GM19193 (cell line): ENCODE measurements around the gene FGGY.

ENCODE experiments used
- POLR2A ChIP-seq: IDR thresholded peaks from 4 replicates; pipeline ENCODE4 v1.6.1; 2011; ENCODE audit not compliant: insufficient read depth, insufficient read length; ENCODE audit errors: extremely low read depth

Gene FGGY

DNA sequence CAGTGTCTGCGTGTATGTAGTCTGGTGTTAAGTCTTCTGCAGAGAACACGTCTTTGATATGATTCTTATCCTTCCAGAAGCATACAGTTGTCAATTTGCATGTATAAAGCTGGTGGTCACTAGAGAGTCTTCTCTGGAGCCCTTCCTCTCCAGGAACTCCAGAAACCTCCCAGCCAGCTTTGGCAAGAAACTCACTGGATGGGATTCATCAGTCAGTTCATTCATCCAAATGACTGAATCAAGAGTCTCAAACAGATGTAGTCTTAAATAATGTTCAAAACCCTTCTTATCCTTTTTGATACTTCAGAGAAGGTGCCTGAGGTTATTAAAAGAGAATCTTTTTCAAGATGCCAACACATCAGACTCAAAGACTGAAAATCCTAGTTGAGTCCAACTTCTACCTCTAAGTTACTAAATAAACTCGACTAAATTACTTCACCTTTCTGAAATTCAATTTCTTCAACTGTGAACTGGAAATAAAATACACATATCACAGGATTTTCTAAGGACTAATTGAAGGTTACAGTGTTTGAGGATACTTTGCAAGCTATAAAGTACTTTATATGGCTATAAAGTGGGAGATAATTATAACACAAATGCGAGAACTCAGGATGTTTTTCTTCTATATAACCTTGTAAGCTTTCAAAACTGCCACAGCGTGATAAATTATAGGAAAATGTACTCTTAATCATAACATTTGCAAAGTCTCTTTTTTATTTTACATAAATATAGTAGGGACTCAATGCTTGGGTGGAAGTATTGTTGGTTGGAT, 252.4 kb downstream of the FGGY start:
- TF ChIP-seq POLR2A, result no peak

DNA sequence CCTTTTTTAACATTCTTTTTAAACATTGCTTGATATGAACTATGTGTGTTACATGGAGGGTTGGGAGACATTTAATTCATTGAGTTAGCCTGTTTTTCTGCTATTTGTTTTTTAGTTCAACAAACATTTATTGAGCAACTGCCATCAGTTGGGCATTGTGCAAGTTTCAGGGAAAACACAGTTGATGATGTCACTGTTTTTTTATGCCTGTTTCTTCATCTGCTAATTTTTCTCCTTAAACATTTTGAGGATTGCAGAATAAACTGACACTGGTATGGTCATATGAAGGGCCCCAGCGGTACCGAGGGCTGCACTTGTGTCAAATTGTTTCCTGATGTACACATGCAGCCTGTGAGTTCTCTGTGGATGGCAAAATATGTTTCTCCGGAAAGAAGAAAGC, 253.0 kb downstream of the FGGY start:
- no peak for TF ChIP-seq POLR2A

DNA sequence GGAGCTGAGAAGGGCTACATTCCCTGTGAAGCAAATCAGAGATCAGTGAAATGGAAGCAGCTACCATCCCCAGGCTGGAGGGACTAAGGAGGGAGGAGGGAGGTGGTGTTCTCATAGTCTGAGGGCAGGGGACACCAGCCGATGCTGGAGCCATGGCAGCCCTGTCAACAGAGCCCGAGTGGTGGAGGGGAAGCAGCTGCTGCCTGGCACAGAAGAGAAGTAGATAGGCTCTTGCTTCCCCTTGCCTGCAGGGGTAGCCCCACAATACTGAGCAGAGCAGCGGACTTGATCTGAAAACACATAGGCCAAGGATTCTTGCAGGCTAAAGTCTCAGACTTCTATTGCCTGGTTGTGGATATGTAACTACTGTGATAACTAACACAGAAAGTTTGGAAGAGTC, 255.1 kb downstream of the FGGY start:
- no peak for TF ChIP-seq POLR2A

DNA sequence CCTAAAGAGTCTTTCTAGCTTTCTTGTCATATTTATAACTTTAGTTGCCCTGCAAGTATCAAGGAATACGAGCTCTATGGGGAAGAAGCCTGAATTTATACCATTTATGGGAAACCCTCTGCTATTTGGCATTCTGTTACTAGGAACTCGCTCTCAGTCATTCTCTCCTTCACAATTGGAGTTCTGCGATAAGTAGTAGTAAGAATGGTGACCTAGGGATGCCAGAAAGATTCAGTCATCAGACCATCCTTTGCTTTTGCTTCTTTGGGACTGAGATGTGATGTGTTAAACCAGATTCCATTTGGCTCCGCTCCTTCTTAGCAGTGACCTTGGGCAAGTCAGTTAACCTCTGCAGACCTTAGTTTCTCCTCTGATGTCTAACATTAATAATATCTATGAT, 256.5 kb downstream of the FGGY start:
- TF ChIP-seq POLR2A, result no peak

DNA sequence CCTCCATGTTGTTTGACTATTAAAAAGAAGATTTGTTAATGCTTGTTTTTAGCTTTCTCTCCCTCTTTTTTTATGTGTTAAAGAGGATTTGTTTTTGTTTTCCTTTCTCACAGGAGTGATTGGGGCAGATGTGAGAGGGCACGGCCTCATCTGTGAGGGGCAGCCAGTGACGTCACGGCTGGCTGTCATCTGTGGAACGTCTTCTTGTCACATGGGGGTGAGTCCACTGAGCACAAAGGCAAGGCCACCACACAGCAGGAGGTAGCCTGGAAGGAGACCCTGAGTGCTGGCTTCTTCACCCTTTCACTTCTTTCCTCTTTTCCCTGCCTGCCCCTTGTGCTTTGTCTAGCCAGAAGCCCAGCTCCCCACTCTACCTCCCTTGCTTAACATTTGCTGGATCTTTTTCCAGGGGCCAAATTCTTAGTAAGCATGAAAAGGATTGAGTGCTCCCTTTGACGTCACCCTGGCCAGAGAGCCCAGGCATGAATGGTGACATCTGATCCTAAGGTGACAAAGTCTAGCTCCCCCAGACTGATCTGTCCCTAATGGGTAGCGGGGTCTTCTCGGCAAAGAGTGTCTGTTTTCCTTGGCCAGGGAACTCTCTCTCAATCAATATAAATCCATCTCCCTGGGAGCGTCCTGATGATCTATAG, 257.2 kb downstream of the FGGY start:
- TF ChIP-seq POLR2A, result no peak

DNA sequence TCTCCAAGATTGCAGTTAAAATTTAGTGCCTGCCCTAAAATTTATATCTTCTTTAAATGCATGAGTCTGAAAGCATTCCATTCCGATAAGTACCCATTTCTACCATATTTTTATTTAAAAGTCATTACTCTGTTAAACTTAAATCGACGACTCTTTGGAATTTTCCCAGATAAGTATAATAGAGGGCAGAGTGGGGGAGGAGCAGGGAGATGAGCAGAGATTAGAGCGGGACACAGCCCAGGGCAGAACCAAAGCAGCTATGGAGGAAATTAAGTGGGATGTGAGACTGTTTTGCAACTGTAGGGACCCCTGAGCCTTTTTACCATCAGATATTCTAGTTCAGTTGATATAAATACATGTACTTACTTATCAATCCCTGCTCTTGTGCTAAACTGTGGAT, 257.9 kb downstream of the FGGY start:
- no peak for TF ChIP-seq POLR2A

DNA sequence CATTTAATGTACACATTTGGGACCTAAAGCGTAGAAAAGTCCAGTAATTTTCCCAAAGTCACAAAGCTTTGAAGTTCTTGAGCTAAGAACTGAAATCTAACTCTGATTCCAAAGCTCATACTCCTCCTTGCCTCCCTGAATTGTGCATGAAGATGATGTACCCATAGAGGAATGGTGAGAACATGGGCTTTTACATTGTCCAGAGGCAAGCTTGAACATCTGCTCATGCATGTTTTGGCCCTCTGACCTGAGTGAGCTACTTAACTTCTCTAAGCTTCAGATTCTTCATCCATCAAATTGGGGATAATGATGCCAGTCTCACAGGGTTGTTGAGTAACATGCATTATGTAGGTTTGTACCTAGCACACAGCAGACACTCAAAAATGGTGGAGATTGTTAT, 259.5 kb downstream of the FGGY start:
- TF ChIP-seq POLR2A, result no peak

DNA sequence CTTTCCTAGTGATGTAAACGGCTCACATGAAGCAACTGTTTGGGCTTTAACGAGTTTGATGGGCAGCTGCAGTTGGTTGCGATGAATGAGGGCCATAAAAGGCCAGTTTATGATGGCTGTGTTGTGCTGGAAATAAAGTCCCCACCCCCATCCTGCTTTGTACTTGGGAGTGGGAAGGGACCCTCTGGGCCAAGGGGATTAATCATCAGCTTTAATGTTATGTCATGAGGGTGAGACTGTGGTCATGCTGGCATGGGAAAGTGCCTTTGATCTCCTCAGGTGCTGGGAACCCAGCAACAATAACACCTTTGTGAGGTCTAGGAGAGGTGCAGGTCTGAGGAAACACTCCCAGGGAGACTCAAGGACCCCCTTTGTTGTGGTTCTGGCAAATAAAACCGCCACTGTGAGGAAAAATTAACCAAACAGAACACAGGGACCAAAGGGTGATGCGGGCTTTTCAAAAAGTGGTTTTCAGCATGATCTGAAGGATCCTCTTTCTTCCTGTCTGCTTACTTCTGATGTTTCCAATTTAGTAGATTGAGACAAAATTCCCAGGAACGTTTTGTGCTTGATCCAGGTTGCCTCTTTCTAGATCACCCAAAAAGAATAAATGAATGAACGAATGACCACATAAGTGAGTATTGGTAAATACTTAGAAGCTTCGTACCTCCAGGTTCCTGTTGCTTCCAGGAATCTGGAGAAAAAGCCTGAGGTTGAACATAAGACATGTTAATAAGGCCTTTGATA, 260.1 kb downstream of the FGGY start:
- TF ChIP-seq POLR2A, result no peak

DNA sequence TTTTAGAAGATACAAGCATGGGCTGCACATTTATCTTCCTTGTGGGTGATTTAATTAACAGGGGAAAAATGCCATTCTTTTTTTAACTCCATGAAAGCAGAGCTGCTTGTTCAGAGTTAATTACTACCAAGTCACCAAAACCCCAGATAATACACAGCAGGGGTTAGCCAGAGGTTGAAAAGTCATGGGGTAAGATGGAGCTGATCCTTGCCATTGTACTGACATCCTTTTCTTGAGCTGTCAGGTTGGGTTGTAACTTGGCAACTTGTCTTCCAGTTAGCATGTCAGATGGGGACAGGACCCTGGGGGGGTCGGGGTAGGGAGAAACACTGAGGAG, 260.6 kb downstream of the FGGY start:
- no peak for TF ChIP-seq POLR2A

DNA sequence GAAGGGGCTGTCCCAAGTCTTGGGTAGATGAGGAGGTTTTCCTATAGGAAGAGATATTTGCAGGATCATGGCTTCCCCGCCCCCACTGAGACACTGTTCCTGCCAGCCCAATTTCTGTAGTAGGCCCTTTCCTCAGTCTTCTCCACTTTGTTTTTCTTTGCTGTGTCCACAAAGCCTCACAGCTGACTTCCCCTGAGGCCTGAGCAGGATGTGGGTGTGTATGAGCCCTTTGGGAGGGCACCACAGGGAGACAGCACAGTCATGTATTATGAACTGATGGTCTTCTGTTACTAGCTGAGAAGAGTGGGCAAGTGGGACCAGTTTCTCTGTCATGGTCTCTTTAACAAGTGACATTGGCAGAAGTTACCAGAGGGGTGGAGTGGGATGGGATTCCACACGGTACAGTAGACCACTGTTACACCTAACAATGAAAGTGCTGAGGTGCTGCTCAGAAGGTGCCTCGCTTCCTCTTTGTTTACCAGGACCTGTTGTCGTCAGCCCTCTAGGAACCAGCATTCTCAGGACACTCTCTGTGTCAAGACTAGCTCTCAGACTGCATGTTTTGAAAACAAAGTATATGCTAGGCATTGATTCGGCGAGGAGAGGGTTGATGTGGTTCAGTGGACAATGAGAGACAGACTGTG, 264.0 kb downstream of the FGGY start:
- no peak for TF ChIP-seq POLR2A

DNA sequence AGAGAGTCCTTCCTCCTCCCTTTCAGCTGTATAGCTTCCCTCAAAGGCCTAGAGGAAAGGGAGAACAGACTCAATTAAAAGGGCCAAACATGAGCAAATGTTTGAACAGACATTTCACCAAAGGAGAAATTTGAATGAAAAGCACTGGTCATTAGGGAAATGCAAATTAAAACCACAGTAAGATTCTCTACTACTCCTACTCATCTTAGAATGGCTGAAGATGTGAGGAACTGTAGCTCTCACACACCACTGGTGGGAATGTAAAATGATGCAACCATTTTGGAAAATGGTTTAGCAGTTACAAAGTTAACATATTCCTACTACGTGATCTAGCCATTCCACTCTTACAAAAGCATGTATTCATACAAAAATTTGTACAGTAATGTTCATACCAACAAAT, 264.9 kb downstream of the FGGY start:
- TF ChIP-seq POLR2A, result no peak

DNA sequence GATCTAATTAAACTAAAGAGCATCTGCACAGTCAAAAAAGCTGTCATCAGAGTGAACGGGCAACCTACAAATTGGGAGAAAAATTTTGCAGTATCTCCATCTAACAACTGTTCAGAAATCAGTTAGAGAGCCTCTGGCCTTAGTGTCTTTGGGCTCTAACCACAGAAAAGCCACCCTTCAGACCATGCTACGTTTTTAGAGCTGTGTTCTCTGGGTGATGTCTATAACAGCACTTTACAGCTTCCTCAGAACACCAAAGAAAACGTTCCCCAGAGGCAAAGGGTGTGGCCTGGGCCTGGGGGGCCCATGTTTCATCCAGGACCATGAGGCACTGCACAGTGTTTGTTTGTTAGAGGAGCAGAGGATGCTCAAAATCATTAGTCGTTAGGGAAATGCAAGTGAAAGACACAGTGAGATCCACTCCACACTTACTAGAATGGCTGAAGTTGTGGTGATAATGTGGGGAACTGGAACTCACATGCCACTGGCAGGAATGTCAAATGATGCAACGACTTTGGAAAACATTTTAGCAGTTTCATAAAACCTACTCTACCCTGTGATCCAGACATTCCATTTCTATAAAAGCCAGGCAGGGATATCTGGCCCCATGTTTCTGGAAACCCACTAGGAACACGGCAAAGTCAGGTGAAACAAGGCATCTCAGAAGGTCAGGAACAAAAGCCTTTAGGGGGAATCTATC, 267.4 kb downstream of the FGGY start:
- TF ChIP-seq POLR2A, result no peak

DNA sequence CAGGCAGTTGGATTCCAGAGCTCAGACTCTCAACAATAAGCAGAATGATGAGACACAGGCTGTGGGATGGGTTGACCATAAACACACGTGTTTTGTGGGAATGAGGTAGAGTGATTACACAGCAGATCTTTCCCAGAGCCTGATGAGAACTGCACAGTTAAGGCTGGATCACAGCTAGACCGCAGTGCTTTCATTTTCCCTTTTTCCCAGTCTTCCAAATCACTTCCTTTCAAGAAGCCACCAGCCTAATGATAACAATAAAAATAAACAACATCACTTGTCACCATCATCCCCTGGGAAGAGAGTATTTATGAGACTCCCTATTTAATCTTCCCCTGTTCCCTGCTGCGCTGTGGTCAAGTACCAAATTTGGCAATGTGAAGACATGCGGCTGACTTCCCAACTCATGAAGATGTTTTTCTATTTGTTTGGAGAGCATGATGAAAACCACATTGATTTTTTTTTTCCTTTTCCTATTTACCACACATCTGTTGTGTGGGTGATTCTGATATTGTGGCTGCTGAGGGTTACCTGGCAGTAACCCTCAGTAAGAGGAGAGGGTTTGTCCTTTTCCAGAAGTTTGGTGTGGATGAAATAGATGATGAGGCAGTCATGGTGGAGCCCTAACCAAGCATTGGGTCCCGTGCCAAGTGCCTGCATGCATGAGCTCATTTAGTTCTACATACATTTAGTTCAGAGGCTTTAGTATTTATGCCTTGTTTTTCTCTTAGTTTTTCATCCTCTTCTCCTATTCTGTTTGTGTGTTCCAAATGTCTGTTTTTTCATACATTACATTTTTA, 268.9 kb downstream of the FGGY start:
- TF ChIP-seq POLR2A, result no peak
